ENCODE measurements around the gene CLCN3. TPM values are rescaled to one million over a fixed set of nuclear protein-coding genes. Genes with fewer than 3 reads are reported as not detected.

The CLCN3 gene
- total and polyA plus RNA-seq, 9 of the 15 experiments (the other 6 are each of a cell fraction or from before 2014, with no cell fraction given) = 12.7 to 60.6 (median 38.5) TPM

GRCh38 chr4:169617306-169617705, 3.1 kb upstream of the CLCN3 start (continued):
- TF ChIP-seq ZC3H8 (IDR thresholded peaks at IDR 0.05) (no peak), MEIS2 (IDR thresholded peaks at IDR 0.05; ENCODE audit: partially characterized antibody) (no peak), ZBTB40 (IDR thresholded peaks at IDR 0.05) (no peak), ZBTB40 (CRISPR knock-in tag; IDR thresholded peaks at IDR 0.05) (no peak), ZNF707 (CRISPR knock-in tag; conservative IDR thresholded peaks at IDR 0.05) (no peak), ELK3 (CRISPR knock-in tag; IDR thresholded peaks at IDR 0.05) (no peak), BRD4 (IDR thresholded peaks at IDR 0.05) (no peak), ARNT (IDR thresholded peaks at IDR 0.05) (no peak), GATA2 (CRISPR knock-in tag; IDR thresholded peaks at IDR 0.05) (no peak), CREM (IDR thresholded peaks at IDR 0.05; ENCODE audit: low read depth) (no peak), CXXC5 (CRISPR knock-in tag; IDR thresholded peaks at IDR 0.05) (no peak), ZNF197 (CRISPR knock-in tag; IDR thresholded peaks at IDR 0.05; ENCODE audit: low read depth) (no peak), PHTF2 (CRISPR knock-in tag; IDR thresholded peaks at IDR 0.05) (no peak)

Measured in K562 (cell line).